SK-N-SH treated with all-trans-retinoic acid at 6 μM for 48 hours (cell line): ENCODE data around the gene GALE.

Experiments used
- ATAC-seq: fragments of 200-7000 bp; cut with Tn5 transposase; 3 replicates; pipeline ENCODE4 v1.9.1; 2020; ENCODE audit warnings: mild to moderate bottlenecking, moderate library complexity
- ARNTL ChIP-seq: fragments of 450-650 bp; formaldehyde crosslinking; IDR thresholded peaks from 2 replicates; pipeline ENCODE4 v1.5.0; 2020; ENCODE audit warnings: low read depth, mild to moderate bottlenecking, moderate library complexity, borderline replicate concordance
- BACH2 ChIP-seq: fragments of 250-450 bp; sonication (Bioruptor Pico); IDR thresholded peaks from 2 replicates; pipeline ENCODE4 v1.9.0; 2021; ENCODE audit warnings: mild to moderate bottlenecking, borderline replicate concordance
- CSDC2 ChIP-seq: fragments of 250-450 bp; sonication (Bioruptor Pico); IDR thresholded peaks from 2 replicates; pipeline ENCODE4 v1.5.0; 2020; ENCODE audit warnings: mild to moderate bottlenecking, moderate library complexity
- ESRRG ChIP-seq: fragments of 250-450 bp; sonication (Bioruptor Pico); IDR thresholded peaks from 2 replicates; pipeline ENCODE4 v1.6.1; 2021; ENCODE audit warnings: mild to moderate bottlenecking
- GLIS3 ChIP-seq: fragments of 250-450 bp; sonication (Bioruptor Pico); IDR thresholded peaks from 2 replicates; pipeline ENCODE4 v1.5.0; 2020; ENCODE audit warnings: mild to moderate bottlenecking, moderate library complexity
- OSR1 ChIP-seq: fragments of 250-450 bp; sonication (Bioruptor Pico); IDR thresholded peaks from 2 replicates; pipeline ENCODE4 v1.8.0; 2022; ENCODE audit warnings: moderate library complexity, mild to moderate bottlenecking, inconsistent platforms
- PPARA ChIP-seq: fragments of 250-450 bp; sonication (Bioruptor Pico); IDR thresholded peaks from 2 replicates; pipeline ENCODE4 v1.5.0; 2020; ENCODE audit warnings: mild to moderate bottlenecking, borderline replicate concordance
- TCF4 ChIP-seq: fragments of 250-450 bp; sonication (Bioruptor Pico); IDR thresholded peaks from 2 replicates; pipeline ENCODE4 v1.8.0; 2021; ENCODE audit warnings: mild to moderate bottlenecking, moderate library complexity, borderline replicate concordance
- TOX ChIP-seq: fragments of 250-450 bp; sonication (Bioruptor Pico); IDR thresholded peaks from 2 replicates; pipeline ENCODE4 v1.8.0; 2021; ENCODE audit warnings: mild to moderate bottlenecking, moderate library complexity, borderline replicate concordance
- ZC3H10 ChIP-seq: fragments of 250-450 bp; sonication (Bioruptor Pico); IDR thresholded peaks from 2 replicates; pipeline ENCODE4 v1.5.1; 2021; ENCODE audit warnings: mild to moderate bottlenecking, moderate library complexity
- ZFP3 ChIP-seq: fragments of 250-450 bp; sonication (Bioruptor Pico); IDR thresholded peaks from 2 replicates; pipeline ENCODE4 v1.5.0; 2020; ENCODE audit warnings: mild to moderate bottlenecking, moderate library complexity
- ZFP30 ChIP-seq: fragments of 450-650 bp; formaldehyde crosslinking; IDR thresholded peaks from 2 replicates; pipeline ENCODE4 v1.5.0; 2022; ENCODE audit warnings: mild to moderate bottlenecking, moderate library complexity
- ZNF565 ChIP-seq: fragments of 450-650 bp; formaldehyde crosslinking; conservative IDR thresholded peaks from 2 replicates; pipeline ENCODE4 v1.5.0; 2020; ENCODE audit warnings: low read depth, mild to moderate bottlenecking, moderate library complexity
- ZNF8 ChIP-seq: fragments of 450-650 bp; formaldehyde crosslinking; IDR thresholded peaks from 2 replicates; pipeline ENCODE4 v1.5.0; 2020; ENCODE audit warnings: mild to moderate bottlenecking, moderate library complexity
- TF ChIP-seq, protein P1 (sequence below): fragments of 250-450 bp; sonication (Bioruptor Pico); IDR thresholded peaks from 2 replicates; pipeline ENCODE4 v1.5.1; 2020; ENCODE audit warnings: low read depth, mild to moderate bottlenecking, moderate library complexity
- TF ChIP-seq, protein P2 (sequence below): fragments of 250-450 bp; sonication (Bioruptor Pico); IDR thresholded peaks from 2 replicates; pipeline ENCODE4 v1.8.0; 2020; ENCODE audit warnings: mild to moderate bottlenecking, moderate library complexity, borderline replicate concordance
- TF ChIP-seq, protein P3 (sequence below): fragments of 250-450 bp; sonication (Bioruptor Pico); IDR thresholded peaks from 2 replicates; pipeline ENCODE4 v1.8.0; 2021; ENCODE audit warnings: low read depth, mild to moderate bottlenecking, moderate library complexity, borderline replicate concordance

GALE gene

DNA sequence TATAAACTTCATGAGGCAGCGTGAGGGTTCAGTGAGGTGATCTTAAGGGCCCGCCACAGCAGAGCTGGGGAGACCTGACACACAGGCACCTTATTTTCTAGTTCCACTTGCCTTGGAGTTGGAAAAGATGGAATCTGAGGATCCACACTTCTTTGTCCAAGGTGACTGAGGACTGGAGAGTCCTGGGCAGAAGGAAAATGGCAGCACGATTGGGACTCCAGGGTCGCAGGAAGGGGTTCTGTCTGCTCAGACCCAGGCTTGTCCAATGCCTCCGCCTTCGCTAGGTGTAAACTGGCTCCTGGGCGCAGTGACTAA, 1.3 kb downstream of the GALE start:
- TF ChIP-seq TOX (no peak), ZNF565 (no peak), ARNTL (CRISPR knock-in tag) (no peak), GLIS3 (no peak), ESRRG (CRISPR knock-in tag) (no peak), OSR1 (CRISPR knock-in tag) (no peak), BACH2 (CRISPR knock-in tag) (no peak), TCF4 (CRISPR knock-in tag) (no peak)
- TF ChIP-seq, protein P1, sequence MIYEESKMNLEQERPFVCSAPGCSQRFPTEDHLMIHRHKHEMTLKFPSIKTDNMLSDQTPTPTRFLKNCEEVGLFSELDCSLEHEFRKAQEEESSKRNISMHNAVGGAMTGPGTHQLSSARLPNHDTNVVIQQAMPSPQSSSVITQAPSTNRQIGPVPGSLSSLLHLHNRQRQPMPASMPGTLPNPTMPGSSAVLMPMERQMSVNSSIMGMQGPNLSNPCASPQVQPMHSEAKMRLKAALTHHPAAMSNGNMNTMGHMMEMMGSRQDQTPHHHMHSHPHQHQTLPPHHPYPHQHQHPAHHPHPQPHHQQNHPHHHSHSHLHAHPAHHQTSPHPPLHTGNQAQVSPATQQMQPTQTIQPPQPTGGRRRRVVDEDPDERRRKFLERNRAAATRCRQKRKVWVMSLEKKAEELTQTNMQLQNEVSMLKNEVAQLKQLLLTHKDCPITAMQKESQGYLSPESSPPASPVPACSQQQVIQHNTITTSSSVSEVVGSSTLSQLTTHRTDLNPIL (CRISPR knock-in tag) = no peak
- ATAC-seq = no peak

DNA sequence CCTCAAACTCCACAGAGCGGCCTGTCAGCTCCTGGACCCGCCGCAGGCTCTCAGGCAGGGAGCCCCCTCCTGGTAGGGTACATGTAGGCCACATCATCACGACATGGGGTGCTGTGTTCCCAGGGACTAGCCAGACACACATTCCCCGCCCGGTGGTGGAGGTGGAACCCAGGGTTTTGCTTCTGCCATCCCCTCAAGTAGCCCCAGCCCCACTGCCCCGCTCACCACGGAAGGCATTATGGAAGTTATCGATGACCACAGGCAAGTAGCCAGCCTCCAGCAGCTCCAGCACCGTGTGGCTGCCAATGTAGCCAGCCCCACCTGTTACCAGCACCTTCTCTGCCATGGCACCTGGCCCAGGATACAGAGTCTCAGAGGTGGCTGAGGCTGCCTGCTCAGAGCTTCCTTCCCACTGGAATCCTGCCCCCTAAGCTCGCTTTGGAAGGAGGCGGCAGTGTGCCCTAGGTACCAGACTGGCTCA, 1.9 kb downstream of the GALE start:
- no peak for TF ChIP-seq ZFP3 (CRISPR knock-in tag)
- TF ChIP-seq TCF4 (CRISPR knock-in tag) = no peak
- TF ChIP-seq CSDC2 (CRISPR knock-in tag) = no peak
- no peak for TF ChIP-seq ARNTL (CRISPR knock-in tag)
- TF ChIP-seq, protein P2, sequence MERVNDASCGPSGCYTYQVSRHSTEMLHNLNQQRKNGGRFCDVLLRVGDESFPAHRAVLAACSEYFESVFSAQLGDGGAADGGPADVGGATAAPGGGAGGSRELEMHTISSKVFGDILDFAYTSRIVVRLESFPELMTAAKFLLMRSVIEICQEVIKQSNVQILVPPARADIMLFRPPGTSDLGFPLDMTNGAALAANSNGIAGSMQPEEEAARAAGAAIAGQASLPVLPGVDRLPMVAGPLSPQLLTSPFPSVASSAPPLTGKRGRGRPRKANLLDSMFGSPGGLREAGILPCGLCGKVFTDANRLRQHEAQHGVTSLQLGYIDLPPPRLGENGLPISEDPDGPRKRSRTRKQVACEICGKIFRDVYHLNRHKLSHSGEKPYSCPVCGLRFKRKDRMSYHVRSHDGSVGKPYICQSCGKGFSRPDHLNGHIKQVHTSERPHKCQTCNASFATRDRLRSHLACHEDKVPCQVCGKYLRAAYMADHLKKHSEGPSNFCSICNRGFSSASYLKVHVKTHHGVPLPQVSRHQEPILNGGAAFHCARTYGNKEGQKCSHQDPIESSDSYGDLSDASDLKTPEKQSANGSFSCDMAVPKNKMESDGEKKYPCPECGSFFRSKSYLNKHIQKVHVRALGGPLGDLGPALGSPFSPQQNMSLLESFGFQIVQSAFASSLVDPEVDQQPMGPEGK (CRISPR knock-in tag) = no peak
- no peak for TF ChIP-seq ZC3H10
- TF ChIP-seq PPARA (CRISPR knock-in tag) = no peak
- no peak for TF ChIP-seq ZFP30 (CRISPR knock-in tag)
- no peak for ATAC-seq

DNA sequence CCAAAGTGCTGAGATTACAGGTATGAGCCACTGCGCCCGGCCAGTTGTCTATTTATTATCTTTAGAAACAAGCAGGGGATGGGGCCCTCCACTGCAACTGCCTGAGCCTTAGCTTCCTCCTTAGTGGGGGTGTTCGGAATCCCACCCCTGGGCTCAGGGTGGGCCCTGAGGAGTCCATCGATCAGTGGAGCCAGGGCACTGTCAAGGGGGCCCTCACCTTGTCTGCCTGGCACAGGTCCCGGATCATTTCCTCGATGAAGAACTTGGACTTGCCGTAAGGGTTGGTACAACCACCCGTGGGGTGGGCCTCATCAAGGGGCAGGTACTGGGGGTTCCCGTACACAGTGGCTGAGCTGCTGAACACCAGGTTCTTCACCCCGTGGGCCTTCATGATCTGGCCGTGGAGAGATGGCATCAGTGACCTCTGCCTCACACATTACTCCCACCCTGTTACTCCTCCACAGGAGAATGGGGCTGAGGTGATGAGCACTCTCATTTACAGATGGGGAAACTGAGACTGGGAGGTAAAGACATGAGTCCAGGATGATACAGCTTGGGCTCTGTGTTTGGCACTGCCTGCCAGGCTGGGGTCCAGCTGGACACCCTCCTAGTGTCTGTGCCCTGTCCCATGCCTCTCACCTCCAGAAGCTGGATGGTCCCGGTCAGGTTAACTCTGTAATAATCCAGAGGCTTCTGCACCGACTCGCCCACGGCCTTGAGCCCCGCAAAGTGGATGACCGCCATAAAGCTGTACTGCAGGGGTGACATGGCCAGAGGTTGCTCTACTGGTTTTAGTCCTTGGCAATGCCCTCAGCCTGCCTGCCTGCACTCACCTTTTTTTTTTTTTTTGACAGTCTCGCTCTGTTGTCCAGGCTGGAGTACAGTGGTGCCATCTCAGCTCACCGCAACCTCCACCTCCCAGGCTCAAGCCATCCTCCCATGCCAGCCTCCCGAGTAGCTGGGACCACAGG, 2.8 kb downstream of the GALE start:
- TF ChIP-seq GLIS3 (no peak), PPARA (CRISPR knock-in tag) (no peak), TOX (no peak), ZNF8 (no peak), ZC3H10 (no peak), ARNTL (CRISPR knock-in tag) (no peak), ZNF565 (no peak), TCF4 (CRISPR knock-in tag) (no peak)
- TF ChIP-seq, protein P3, sequence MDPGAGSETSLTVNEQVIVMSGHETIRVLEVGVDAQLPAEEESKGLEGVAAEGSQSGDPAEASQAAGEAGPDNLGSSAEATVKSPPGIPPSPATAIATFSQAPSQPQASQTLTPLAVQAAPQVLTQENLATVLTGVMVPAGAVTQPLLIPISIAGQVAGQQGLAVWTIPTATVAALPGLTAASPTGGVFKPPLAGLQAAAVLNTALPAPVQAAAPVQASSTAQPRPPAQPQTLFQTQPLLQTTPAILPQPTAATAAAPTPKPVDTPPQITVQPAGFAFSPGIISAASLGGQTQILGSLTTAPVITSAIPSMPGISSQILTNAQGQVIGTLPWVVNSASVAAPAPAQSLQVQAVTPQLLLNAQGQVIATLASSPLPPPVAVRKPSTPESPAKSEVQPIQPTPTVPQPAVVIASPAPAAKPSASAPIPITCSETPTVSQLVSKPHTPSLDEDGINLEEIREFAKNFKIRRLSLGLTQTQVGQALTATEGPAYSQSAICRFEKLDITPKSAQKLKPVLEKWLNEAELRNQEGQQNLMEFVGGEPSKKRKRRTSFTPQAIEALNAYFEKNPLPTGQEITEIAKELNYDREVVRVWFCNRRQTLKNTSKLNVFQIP (CRISPR knock-in tag) = no peak
- TF ChIP-seq, protein P1 (CRISPR knock-in tag) = no peak
- no peak for ATAC-seq

DNA sequence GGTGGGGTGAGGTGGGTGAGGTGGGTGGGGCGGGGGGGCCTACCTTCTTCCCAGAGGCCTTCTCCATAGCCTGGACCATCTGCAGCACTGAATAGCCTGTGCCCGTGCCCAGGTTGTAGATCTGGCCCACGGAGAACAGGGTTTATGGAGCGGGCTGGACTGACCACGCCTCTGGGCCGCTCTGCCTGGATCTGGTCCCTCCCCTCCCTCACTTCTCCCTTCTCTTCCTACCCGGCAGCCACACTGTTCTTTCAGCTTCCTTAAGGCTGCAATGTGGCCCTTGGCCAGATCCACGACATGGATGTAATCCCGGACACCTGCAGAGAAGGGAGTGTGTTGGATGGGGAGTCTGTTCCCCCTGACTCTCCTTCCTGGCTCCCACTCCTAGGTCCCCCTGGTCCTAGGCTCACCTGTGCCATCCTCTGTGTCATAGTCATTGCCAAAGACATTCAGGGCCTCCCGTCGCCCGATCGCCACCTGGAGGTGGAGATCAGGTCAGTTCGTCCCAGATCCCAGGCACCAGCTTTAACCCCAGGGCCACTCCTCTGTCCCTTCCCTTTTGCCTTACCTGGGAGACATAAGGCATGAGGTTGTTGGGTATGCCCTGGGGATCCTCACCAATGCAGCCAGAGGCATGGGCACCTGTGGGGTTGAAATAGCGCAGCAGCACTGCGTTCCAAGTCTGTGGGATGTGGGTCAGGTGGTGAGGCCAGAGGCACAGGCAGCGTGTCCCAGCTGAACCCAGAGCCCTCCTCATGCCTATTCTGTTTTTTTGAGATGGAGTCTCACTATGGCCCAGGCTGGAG, 3.9 kb downstream of the GALE start:
- ATAC-seq = no peak
- no peak for TF ChIP-seq TOX
- no peak for TF ChIP-seq GLIS3
